Trophoblast cell (in vitro differentiated cells and primary cell): ENCODE results near the gene NDUFB6.

Experiments
- DNase-seq, 2 donors: peaks; one replicate each; pipeline ENCODE4 v3.0.0-alpha.2; 2016
- H2AFZ ChIP-seq: 2 replicates; pipeline ENCODE4 v1.6.1; 2013; ENCODE audit warnings: low read length, moderate library complexity, mild to moderate bottlenecking; ENCODE audit not compliant: insufficient read depth, poor library complexity
- H2AK5ac ChIP-seq: 2 replicates; pipeline ENCODE4 v1.6.1; 2013; ENCODE audit warnings: mild to moderate bottlenecking, low read length
- H2BK120ac ChIP-seq: 2 replicates; pipeline ENCODE4 v1.6.1; 2013; ENCODE audit warnings: low read length, mild to moderate bottlenecking, moderate library complexity; ENCODE audit not compliant: insufficient read depth, poor library complexity
- H2BK12ac ChIP-seq: 2 replicates; pipeline ENCODE4 v1.6.1; 2013; ENCODE audit warnings: mild to moderate bottlenecking, low read length, moderate library complexity
- H2BK5ac ChIP-seq: 2 replicates; pipeline ENCODE4 v1.6.1; 2013; ENCODE audit warnings: low read length, low read depth, moderate library complexity, mild to moderate bottlenecking; ENCODE audit not compliant: poor library complexity
- H3K14ac ChIP-seq: 2 replicates; pipeline ENCODE4 v1.6.1; 2013; ENCODE audit warnings: mild to moderate bottlenecking, low read length
- H3K18ac ChIP-seq: 2 replicates; pipeline ENCODE4 v1.6.1; 2013; ENCODE audit warnings: mild to moderate bottlenecking, low read length
- H3K23ac ChIP-seq: 2 replicates; pipeline ENCODE4 v1.6.1; 2013; ENCODE audit warnings: low read length
- H3K27ac ChIP-seq: 2 replicates; pipeline ENCODE4 v1.5.1; 2013; ENCODE audit warnings: low read depth, mild to moderate bottlenecking, inconsistent platforms, low read length, moderate library complexity
- H3K27me3 ChIP-seq: 2 replicates; pipeline ENCODE4 v1.6.1; 2013; ENCODE audit warnings: inconsistent platforms, mild to moderate bottlenecking, low read length, moderate library complexity; ENCODE audit not compliant: insufficient read depth
- H3K36me3 ChIP-seq, 2 experiments: 1 replicate in 1 of 2; 2 replicates in 1 of 2; pipeline ENCODE4 v1.6.1; 2013; ENCODE audit warnings: low read length in 2 of 2, mild to moderate bottlenecking in 2 of 2, moderate library complexity in 1 of 2; ENCODE audit not compliant: insufficient read depth in 2 of 2, control insufficient read depth in 1 of 2
- H3K4ac ChIP-seq: 2 replicates; pipeline ENCODE4 v1.6.1; 2013; ENCODE audit warnings: low read depth, mild to moderate bottlenecking, low read length, moderate library complexity
- H3K4me1 ChIP-seq, 2 experiments: 1 replicate in 1 of 2; 2 replicates in 1 of 2; pipeline ENCODE4 v1.6.1; 2013; ENCODE audit warnings: low read length in 2 of 2, mild to moderate bottlenecking in 2 of 2, moderate library complexity in 1 of 2; ENCODE audit not compliant: insufficient read depth in 2 of 2, control insufficient read depth in 1 of 2
- H3K4me2 ChIP-seq: 2 replicates; pipeline ENCODE4 v1.6.1; 2013; ENCODE audit warnings: inconsistent platforms, mild to moderate bottlenecking, low read length, moderate library complexity
- H3K4me3 ChIP-seq: 2 replicates; pipeline ENCODE4 v1.5.1; 2013; ENCODE audit warnings: mild to moderate bottlenecking, low read depth, low read length, inconsistent platforms
- H3K79me1 ChIP-seq: one replicate; pipeline ENCODE4 v1.6.1; 2013; ENCODE audit warnings: low read length
- H3K79me2 ChIP-seq: 2 replicates; pipeline ENCODE4 v1.6.1; 2013; ENCODE audit warnings: low read length, mild to moderate bottlenecking; ENCODE audit not compliant: control insufficient read depth, insufficient read depth, poor library complexity
- H3K9ac ChIP-seq: 2 replicates; pipeline ENCODE4 v1.6.1; 2013; ENCODE audit warnings: mild to moderate bottlenecking, low read length
- H3K9me3 ChIP-seq: 2 replicates; pipeline ENCODE4 v1.6.1; 2013; ENCODE audit warnings: low read depth, mild to moderate bottlenecking, control low read depth, inconsistent platforms, low read length; ENCODE audit not compliant: insufficient read depth
- H4K12ac ChIP-seq: 2 replicates; pipeline ENCODE4 v1.6.1; 2013; ENCODE audit warnings: low read depth, mild to moderate bottlenecking, low read length, moderate library complexity
- H4K8ac ChIP-seq: 2 replicates; pipeline ENCODE4 v1.6.1; 2013; ENCODE audit warnings: low read depth, mild to moderate bottlenecking, low read length, moderate library complexity
- H4K91ac ChIP-seq: one replicate; pipeline ENCODE4 v1.6.1; 2013; ENCODE audit warnings: low read depth, mild to moderate bottlenecking, low read length, moderate library complexity
- WGBS: extraction: QIAGEN DNeasy Blood & Tissue Kit; methylation state at CpG from one replicate; pipeline ENCODE4 v1.1.7; 2013; ENCODE audit warnings: missing lambda C conversion rate; ENCODE audit not compliant: insufficient read length, insufficient coverage; ENCODE audit errors: extremely low coverage; 5-methylcytosine and 5-hydroxymethylcytosine counted together

The NDUFB6 gene

GRCh38 chr9:32523910-32524309, 49.0 kb downstream of the NDUFB6 start:
- no peaks in the 10 kb centered on the region for H3K9me3 ChIP-seq
- WGBS, result no CpG with 5 or more reads among the region's 1 CpG

DNA sequence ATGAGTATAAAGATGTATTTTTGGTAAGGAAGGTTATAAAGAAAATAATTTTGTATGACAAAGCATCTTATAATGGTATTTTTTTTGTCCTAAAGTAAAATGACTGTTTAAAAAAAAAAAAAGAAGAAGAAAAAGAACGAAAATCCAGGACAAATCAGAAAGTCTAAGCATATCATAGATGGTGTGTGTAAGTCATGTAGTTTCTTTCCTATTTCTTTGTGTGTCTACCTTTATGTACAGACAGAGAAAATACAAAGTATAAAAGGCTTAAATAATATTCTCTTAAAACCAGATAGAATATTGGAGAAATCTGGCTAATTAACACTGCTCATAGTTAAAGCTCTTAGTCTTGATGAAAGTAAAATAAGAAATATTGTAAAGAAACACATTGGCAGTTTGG, 54.7 kb downstream of the NDUFB6 start:
- H3K27me3 ChIP-seq, result no peaks in the 10 kb centered on the region
- H3K79me1 ChIP-seq, result no peaks in the 10 kb centered on the region
- H3K79me2 ChIP-seq, result no peaks in the 10 kb centered on the region
- no peak overlapping the region for H3K18ac ChIP-seq
- no peaks in the 10 kb centered on the region for H3K36me3 ChIP-seq
- H2BK120ac ChIP-seq, result no peak overlapping the region
- H3K4me3 ChIP-seq, result no peak overlapping the region
- H2BK5ac ChIP-seq, result no peak overlapping the region
- no peak for DNase-seq
- H2BK12ac ChIP-seq, result no peak overlapping the region
- H3K23ac ChIP-seq, result no peak overlapping the region
- no peak overlapping the region for H3K27ac ChIP-seq
- H3K9me3 ChIP-seq, result peaks cover 1% of the 10 kb centered on the region
- no peak overlapping the region for H3K4me2 ChIP-seq
- H4K8ac ChIP-seq, result no peak overlapping the region
- H2AK5ac ChIP-seq, result no peak overlapping the region
- H4K12ac ChIP-seq, result no peak overlapping the region
- no peak overlapping the region for H2AFZ ChIP-seq
- no CpG with 5 or more reads among the region's 1 CpG for WGBS
- H3K9ac ChIP-seq, result no peak overlapping the region
- H3K14ac ChIP-seq, result no peak overlapping the region
- no peak overlapping the region for H4K91ac ChIP-seq
- no peaks in the 10 kb centered on the region for H3K4me1 ChIP-seq
- H3K4ac ChIP-seq, result no peak overlapping the region

More at GRCh38 chr9:32523910-32524309, 49.0 kb downstream of the NDUFB6 start:
- DNase-seq, result no peak
- H4K8ac ChIP-seq, result no peak overlapping the region
- no peaks in the 10 kb centered on the region for H3K27me3 ChIP-seq
- H3K4me3 ChIP-seq, result no peak overlapping the region
- H3K23ac ChIP-seq, result no peak overlapping the region
- no peak overlapping the region for H2BK5ac ChIP-seq
- H2AFZ ChIP-seq, result no peak overlapping the region
- H3K4me1 ChIP-seq, result peaks cover 4 to 7% of the 10 kb centered on the region in 2 experiments
- H2AK5ac ChIP-seq, result no peak overlapping the region
- H2BK12ac ChIP-seq, result no peak overlapping the region
- no peak overlapping the region for H4K91ac ChIP-seq
- no peak overlapping the region for H3K14ac ChIP-seq
- H3K79me2 ChIP-seq, result no peaks in the 10 kb centered on the region
- H3K79me1 ChIP-seq, result no peaks in the 10 kb centered on the region
- no peak overlapping the region for H3K9ac ChIP-seq
- no peak overlapping the region for H2BK120ac ChIP-seq
- no peak overlapping the region for H3K27ac ChIP-seq
- H3K4me2 ChIP-seq, result no peak overlapping the region
- no peaks in the 10 kb centered on the region for H3K36me3 ChIP-seq
- no peak overlapping the region for H3K18ac ChIP-seq
- H4K12ac ChIP-seq, result no peak overlapping the region
- H3K4ac ChIP-seq, result no peak overlapping the region

DNA sequence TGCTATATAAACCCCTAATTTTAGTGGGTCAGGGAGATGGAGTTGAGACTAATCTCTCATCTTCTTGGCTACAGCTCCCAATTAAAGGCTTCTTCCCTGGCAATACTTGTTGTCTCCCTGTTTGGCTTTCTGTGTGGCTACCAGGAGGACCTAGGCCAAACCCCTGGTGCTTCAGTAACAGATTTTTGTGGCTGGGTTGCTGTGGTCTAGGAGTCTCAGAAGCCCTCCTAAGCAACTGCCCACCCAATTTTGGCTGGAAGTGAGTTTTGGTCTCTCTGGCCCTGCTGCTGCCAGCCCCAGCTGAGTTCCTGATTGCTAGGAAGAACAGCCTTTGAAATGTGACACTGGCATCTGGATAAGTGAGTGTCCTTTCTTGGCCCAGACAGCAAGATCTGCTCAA, 56.7 kb downstream of the NDUFB6 start:
- no peak overlapping the region for H2BK5ac ChIP-seq
- no peak overlapping the region for H4K8ac ChIP-seq
- no peak overlapping the region for H4K12ac ChIP-seq
- DNase-seq, result no peak
- H2AK5ac ChIP-seq, result no peak overlapping the region
- no peak overlapping the region for H3K18ac ChIP-seq
- no peak overlapping the region for H3K27ac ChIP-seq
- H3K27me3 ChIP-seq, result no peaks in the 10 kb centered on the region
- H3K4me3 ChIP-seq, result no peak overlapping the region
- H3K14ac ChIP-seq, result no peak overlapping the region
- no peak overlapping the region for H2AFZ ChIP-seq
- H3K4me2 ChIP-seq, result no peak overlapping the region
- no peak overlapping the region for H4K91ac ChIP-seq
- no peak overlapping the region for H3K4ac ChIP-seq
- H2BK120ac ChIP-seq, result no peak overlapping the region
- H3K36me3 ChIP-seq, result no peaks in the 10 kb centered on the region
- H3K9me3 ChIP-seq, result peaks cover 1% of the 10 kb centered on the region
- no peaks in the 10 kb centered on the region for H3K4me1 ChIP-seq
- H3K79me1 ChIP-seq, result no peaks in the 10 kb centered on the region
- H3K23ac ChIP-seq, result no peak overlapping the region
- H3K9ac ChIP-seq, result no peak overlapping the region
- no peak overlapping the region for H2BK12ac ChIP-seq
- no peaks in the 10 kb centered on the region for H3K79me2 ChIP-seq

- Histone ChIP-seq H3K4me1 (no peaks in the 10 kb centered on the region), H2BK12ac (no peak overlapping the region), H3K27ac (no peak overlapping the region), H3K4me2 (no peak overlapping the region), H4K91ac (no peak overlapping the region), H2BK5ac (no peak overlapping the region), H3K79me1 (no peaks in the 10 kb centered on the region), H3K4me3 (no peak overlapping the region), H3K79me2 (no peaks in the 10 kb centered on the region), H3K9me3 (peaks cover 2% of the 10 kb centered on the region), H3K18ac (no peak overlapping the region), H4K12ac (no peak overlapping the region), H2AK5ac (no peak overlapping the region), H2BK120ac (no peak overlapping the region), H2AFZ (no peak overlapping the region), H3K4ac (no peak overlapping the region), H3K9ac (no peak overlapping the region), H4K8ac (no peak overlapping the region), H3K27me3 (no peaks in the 10 kb centered on the region), H3K36me3 (no peaks in the 10 kb centered on the region), H3K14ac (no peak overlapping the region), H3K23ac (no peak overlapping the region)
- WGBS, result no CpG with 5 or more reads among the region's 1 CpG
- DNase-seq, result no peak
Measured at GRCh38 chr9:32508728-32509127, 64.2 kb downstream of the NDUFB6 start.
